GM23338 (cell line): Measurements from ENCODE around the gene SZT2. TPM values are rescaled to one million over a fixed set of nuclear protein-coding genes. Genes with fewer than 3 reads are reported as not detected.

Experiments used
- ATAC-seq: fragments of 200-7000 bp; cut with Tn5 transposase; 3 replicates; pipeline ENCODE4 v1.9.1; 2020
- DNase-seq: peaks from one replicate; pipeline ENCODE4 v3.0.0-alpha.2; 2015; ENCODE audit warnings: low spot score
- H2AFZ ChIP-seq: fragments of 200-600 bp; sonication (generic); 2 replicates; pipeline ENCODE4 v1.8.0; 2016; ENCODE audit warnings: antibody characterized with exemption, mild to moderate bottlenecking, moderate library complexity
- H3F3A ChIP-seq: fragments of 200-600 bp; sonication (generic); replicated peaks from 2 replicates; pipeline ENCODE4 v1.8.0; 2017; ENCODE audit warnings: antibody characterized with exemption, mixed run types, low read depth
- H3K27ac ChIP-seq: fragments of 200-600 bp; sonication (generic); 2 replicates; pipeline ENCODE4 v1.6.1; 2016; ENCODE audit warnings: low read depth
- H3K27me3 ChIP-seq: fragments of 200-600 bp; sonication (generic); 2 replicates; pipeline ENCODE4 v1.8.0; 2016; ENCODE audit warnings: mild to moderate bottlenecking, mixed run types, moderate library complexity; ENCODE audit not compliant: insufficient read depth
- H3K36me3 ChIP-seq: fragments of 200-600 bp; sonication (generic); 2 replicates; pipeline ENCODE4 v1.8.0; 2016; ENCODE audit warnings: mild to moderate bottlenecking; ENCODE audit not compliant: insufficient read depth
- H3K4me1 ChIP-seq: fragments of 200-600 bp; sonication (generic); 2 replicates; pipeline ENCODE4 v1.8.0; 2016; ENCODE audit warnings: mild to moderate bottlenecking, moderate library complexity; ENCODE audit not compliant: insufficient read depth
- H3K4me2 ChIP-seq: fragments of 200-600 bp; sonication (generic); 2 replicates; pipeline ENCODE4 v1.7.1; 2017; ENCODE audit warnings: mixed run types
- H3K4me3 ChIP-seq: fragments of 200-600 bp; sonication (generic); 2 replicates; pipeline ENCODE4 v1.6.1; 2016; ENCODE audit warnings: mixed run types
- H3K79me2 ChIP-seq: fragments of 200-600 bp; sonication (generic); replicated peaks from 2 replicates; pipeline ENCODE4 v1.8.0; 2017; ENCODE audit warnings: mild to moderate bottlenecking; ENCODE audit not compliant: insufficient read depth
- H3K9me2 ChIP-seq: fragments of 200-600 bp; sonication (generic); 2 replicates; pipeline ENCODE4 v1.8.0; 2017; ENCODE audit not compliant: insufficient read depth
- H4K20me1 ChIP-seq: fragments of 200-600 bp; sonication (generic); replicated peaks from 2 replicates; pipeline ENCODE4 v1.8.0; 2017; ENCODE audit warnings: mild to moderate bottlenecking; ENCODE audit not compliant: insufficient read depth
- H3K27ac Mint-ChIP-seq: 2 replicates; pipeline ENCODE4 v1.8.0; 2020; ENCODE audit warnings: inconsistent platforms, mild to moderate bottlenecking, moderate library complexity, mixed read lengths
- H3K27me3 Mint-ChIP-seq: 3 replicates; pipeline ENCODE4 v1.8.0; 2022; ENCODE audit warnings: low read depth, mild to moderate bottlenecking, moderate library complexity, mixed read lengths, inconsistent platforms; ENCODE audit not compliant: insufficient read depth, poor library complexity
- H3K36me3 Mint-ChIP-seq: 3 replicates; pipeline ENCODE4 v1.8.0; 2021; ENCODE audit warnings: low read depth, mild to moderate bottlenecking, inconsistent platforms, moderate library complexity, mixed read lengths
- H3K4me1 Mint-ChIP-seq: 3 replicates; pipeline ENCODE4 v1.8.0; 2020; ENCODE audit warnings: mild to moderate bottlenecking, inconsistent platforms, mixed read lengths
- H3K4me3 Mint-ChIP-seq: 3 replicates; pipeline ENCODE4 v1.8.0; 2021; ENCODE audit warnings: moderate library complexity, mild to moderate bottlenecking, inconsistent platforms, mixed read lengths
- H3K9me3 Mint-ChIP-seq: 3 replicates; pipeline ENCODE4 v1.8.0; 2020; ENCODE audit warnings: moderate library complexity, mild to moderate bottlenecking, inconsistent platforms, mixed read lengths
- CREB1 ChIP-seq: fragments of 250-450 bp; sonication (Bioruptor Pico); IDR thresholded peaks from 2 replicates; pipeline ENCODE4 v1.5.0; 2020; ENCODE audit warnings: low read depth, mild to moderate bottlenecking, moderate library complexity
- EZH2 ChIP-seq: fragments of 200-600 bp; sonication (generic); IDR thresholded peaks from one replicate; pipeline ENCODE4 v1.8.0; 2017; ENCODE audit warnings: antibody characterized with exemption, mild to moderate bottlenecking, low read depth; ENCODE audit not compliant: unreplicated experiment
- EZH2phosphoT487 ChIP-seq: fragments of 200-600 bp; sonication (generic); IDR thresholded peaks from one replicate; pipeline ENCODE4 v1.8.1; 2018; ENCODE audit warnings: antibody characterized with exemption; ENCODE audit not compliant: unreplicated experiment
- JUNB ChIP-seq: IDR thresholded peaks from one replicate; pipeline ENCODE4 v1.6.1; 2016; ENCODE audit warnings: antibody characterized with exemption; ENCODE audit not compliant: unreplicated experiment
- NANOG ChIP-seq: IDR thresholded peaks from 2 replicates; pipeline ENCODE4 v1.6.1; 2016; ENCODE audit warnings: antibody characterized with exemption, borderline replicate concordance
- STAT1 ChIP-seq: IDR thresholded peaks from one replicate; pipeline ENCODE4 v1.6.1; 2016; ENCODE audit warnings: antibody characterized with exemption; ENCODE audit not compliant: unreplicated experiment
- ZNF114 ChIP-seq: fragments of 250-450 bp; sonication (Bioruptor Pico); IDR thresholded peaks from 2 replicates; pipeline ENCODE4 v1.5.0; 2020; ENCODE audit warnings: mild to moderate bottlenecking, moderate library complexity
- polyA plus RNA-seq: library from polyadenylated mRNA; unstranded; fragments of >200 nt; fragmentation: Nextera tagmentation; extraction: Ambion mirVana; gene quantifications from 2 replicates; pipeline ENCODE4 v1.2.1, GENCODE V29; 2016
- total RNA-seq: library from RNA; depleted of rRNA; stranded (reverse); fragments of >200 nt; shearing (Covaris generic); gene quantifications from 2 replicates; pipeline ENCODE4 v1.2.3, GENCODE V29; 2014
- TF ChIP-seq, protein P1 (sequence below): fragments of 250-450 bp; sonication (Bioruptor Pico); IDR thresholded peaks from 2 replicates; pipeline ENCODE4 v1.5.0; 2020; ENCODE audit warnings: mild to moderate bottlenecking, moderate library complexity
- TF ChIP-seq, protein P2 (sequence below): IDR thresholded peaks from one replicate; pipeline ENCODE4 v1.6.1; 2018; ENCODE audit warnings: antibody characterized with exemption; ENCODE audit not compliant: unreplicated experiment
- TF ChIP-seq, protein P3 (sequence below), 2 experiments: fragments of 200-600 bp in 1 of 2; sonication (generic) in 1 of 2; conservative IDR thresholded peaks; 2 replicates each; pipeline versions ENCODE4 v1.5.1 to v1.6.1; 2016 to 2017; ENCODE audit warnings: antibody characterized with exemption in 2 of 2, low read depth in 2 of 2, mild to moderate bottlenecking in 2 of 2, moderate library complexity in 1 of 2
- TF ChIP-seq, protein P4 (sequence below): IDR thresholded peaks from 2 replicates; pipeline ENCODE4 v1.6.1; 2016; ENCODE audit warnings: antibody characterized with exemption

SZT2 gene
- total and polyA plus RNA-seq, 2 experiments from 2014 or later: 4.1 to 16.1 TPM

DNA sequence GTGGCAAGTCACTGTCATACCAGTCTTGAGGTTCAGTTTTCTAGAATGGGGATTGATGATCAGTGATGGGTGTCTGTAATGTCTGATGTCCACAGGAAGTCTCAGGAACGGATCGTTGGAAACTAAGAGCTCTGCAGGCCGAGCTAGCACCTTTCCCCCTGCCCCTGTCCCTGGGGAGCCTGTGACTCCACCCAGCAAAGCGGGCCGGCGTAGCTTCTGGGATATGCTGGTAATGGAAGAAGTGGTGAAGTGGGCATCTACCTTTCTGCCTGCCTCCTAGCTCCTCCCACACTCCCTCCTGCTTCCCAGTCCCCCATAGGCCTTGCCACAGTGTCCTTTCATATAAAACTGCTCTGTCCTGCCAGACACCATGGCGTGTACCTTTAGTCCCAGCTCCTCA lies 50.7 kb downstream of the SZT2 start:
- Mint-ChIP-seq H3K9me3 (no peaks in the 10 kb centered on the region), H3K4me1 (peaks cover 15% of the 10 kb centered on the region), H3K27me3 (peaks cover 4% of the 10 kb centered on the region), H3K36me3 (peaks cover 8% of the 10 kb centered on the region), H3K4me3 (no peak overlapping the region), H3K27ac (no peak overlapping the region)
- Histone ChIP-seq H2AFZ (no peak overlapping the region), H3F3A (no peaks in the 10 kb centered on the region), H3K4me2 (no peak overlapping the region), H3K9me2 (no peaks in the 10 kb centered on the region), H3K27ac (no peak overlapping the region), H3K79me2 (no peaks in the 10 kb centered on the region), H3K4me1 (no peaks in the 10 kb centered on the region), H3K27me3 (no peaks in the 10 kb centered on the region), H3K4me3 (no peak overlapping the region), H3K36me3 (no peaks in the 10 kb centered on the region), H4K20me1 (no peaks in the 10 kb centered on the region)
- ATAC-seq (no peak), DNase-seq (no peak)
- TF ChIP-seq JUNB: no peak
- TF ChIP-seq, protein P1, sequence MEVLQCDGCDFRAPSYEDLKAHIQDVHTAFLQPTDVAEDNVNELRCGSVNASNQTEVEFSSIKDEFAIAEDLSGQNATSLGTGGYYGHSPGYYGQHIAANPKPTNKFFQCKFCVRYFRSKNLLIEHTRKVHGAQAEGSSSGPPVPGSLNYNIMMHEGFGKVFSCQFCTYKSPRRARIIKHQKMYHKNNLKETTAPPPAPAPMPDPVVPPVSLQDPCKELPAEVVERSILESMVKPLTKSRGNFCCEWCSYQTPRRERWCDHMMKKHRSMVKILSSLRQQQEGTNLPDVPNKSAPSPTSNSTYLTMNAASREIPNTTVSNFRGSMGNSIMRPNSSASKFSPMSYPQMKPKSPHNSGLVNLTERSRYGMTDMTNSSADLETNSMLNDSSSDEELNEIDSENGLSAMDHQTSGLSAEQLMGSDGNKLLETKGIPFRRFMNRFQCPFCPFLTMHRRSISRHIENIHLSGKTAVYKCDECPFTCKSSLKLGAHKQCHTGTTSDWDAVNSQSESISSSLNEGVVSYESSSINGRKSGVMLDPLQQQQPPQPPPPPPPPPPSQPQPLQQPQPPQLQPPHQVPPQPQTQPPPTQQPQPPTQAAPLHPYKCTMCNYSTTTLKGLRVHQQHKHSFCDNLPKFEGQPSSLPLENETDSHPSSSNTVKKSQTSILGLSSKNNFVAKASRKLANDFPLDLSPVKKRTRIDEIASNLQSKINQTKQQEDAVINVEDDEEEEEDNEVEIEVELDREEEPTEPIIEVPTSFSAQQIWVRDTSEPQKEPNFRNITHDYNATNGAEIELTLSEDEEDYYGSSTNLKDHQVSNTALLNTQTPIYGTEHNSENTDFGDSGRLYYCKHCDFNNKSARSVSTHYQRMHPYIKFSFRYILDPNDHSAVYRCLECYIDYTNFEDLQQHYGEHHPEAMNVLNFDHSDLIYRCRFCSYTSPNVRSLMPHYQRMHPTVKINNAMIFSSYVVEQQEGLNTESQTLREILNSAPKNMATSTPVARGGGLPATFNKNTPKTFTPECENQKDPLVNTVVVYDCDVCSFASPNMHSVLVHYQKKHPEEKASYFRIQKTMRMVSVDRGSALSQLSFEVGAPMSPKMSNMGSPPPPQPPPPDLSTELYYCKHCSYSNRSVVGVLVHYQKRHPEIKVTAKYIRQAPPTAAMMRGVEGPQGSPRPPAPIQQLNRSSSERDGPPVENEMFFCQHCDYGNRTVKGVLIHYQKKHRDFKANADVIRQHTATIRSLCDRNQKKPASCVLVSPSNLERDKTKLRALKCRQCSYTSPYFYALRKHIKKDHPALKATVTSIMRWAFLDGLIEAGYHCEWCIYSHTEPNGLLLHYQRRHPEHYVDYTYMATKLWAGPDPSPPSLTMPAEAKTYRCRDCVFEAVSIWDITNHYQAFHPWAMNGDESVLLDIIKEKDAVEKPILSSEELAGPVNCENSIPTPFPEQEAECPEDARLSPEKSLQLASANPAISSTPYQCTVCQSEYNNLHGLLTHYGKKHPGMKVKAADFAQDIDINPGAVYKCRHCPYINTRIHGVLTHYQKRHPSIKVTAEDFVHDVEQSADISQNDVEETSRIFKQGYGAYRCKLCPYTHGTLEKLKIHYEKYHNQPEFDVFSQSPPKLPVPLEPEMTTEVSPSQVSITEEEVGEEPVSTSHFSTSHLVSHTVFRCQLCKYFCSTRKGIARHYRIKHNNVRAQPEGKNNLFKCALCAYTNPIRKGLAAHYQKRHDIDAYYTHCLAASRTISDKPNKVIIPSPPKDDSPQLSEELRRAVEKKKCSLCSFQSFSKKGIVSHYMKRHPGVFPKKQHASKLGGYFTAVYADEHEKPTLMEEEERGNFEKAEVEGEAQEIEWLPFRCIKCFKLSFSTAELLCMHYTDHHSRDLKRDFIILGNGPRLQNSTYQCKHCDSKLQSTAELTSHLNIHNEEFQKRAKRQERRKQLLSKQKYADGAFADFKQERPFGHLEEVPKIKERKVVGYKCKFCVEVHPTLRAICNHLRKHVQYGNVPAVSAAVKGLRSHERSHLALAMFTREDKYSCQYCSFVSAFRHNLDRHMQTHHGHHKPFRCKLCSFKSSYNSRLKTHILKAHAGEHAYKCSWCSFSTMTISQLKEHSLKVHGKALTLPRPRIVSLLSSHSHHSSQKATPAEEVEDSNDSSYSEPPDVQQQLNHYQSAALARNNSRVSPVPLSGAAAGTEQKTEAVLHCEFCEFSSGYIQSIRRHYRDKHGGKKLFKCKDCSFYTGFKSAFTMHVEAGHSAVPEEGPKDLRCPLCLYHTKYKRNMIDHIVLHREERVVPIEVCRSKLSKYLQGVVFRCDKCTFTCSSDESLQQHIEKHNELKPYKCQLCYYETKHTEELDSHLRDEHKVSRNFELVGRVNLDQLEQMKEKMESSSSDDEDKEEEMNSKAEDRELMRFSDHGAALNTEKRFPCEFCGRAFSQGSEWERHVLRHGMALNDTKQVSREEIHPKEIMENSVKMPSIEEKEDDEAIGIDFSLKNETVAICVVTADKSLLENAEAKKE (CRISPR knock-in tag): no peak
- no peak for TF ChIP-seq EZH2
- TF ChIP-seq, protein P2, sequence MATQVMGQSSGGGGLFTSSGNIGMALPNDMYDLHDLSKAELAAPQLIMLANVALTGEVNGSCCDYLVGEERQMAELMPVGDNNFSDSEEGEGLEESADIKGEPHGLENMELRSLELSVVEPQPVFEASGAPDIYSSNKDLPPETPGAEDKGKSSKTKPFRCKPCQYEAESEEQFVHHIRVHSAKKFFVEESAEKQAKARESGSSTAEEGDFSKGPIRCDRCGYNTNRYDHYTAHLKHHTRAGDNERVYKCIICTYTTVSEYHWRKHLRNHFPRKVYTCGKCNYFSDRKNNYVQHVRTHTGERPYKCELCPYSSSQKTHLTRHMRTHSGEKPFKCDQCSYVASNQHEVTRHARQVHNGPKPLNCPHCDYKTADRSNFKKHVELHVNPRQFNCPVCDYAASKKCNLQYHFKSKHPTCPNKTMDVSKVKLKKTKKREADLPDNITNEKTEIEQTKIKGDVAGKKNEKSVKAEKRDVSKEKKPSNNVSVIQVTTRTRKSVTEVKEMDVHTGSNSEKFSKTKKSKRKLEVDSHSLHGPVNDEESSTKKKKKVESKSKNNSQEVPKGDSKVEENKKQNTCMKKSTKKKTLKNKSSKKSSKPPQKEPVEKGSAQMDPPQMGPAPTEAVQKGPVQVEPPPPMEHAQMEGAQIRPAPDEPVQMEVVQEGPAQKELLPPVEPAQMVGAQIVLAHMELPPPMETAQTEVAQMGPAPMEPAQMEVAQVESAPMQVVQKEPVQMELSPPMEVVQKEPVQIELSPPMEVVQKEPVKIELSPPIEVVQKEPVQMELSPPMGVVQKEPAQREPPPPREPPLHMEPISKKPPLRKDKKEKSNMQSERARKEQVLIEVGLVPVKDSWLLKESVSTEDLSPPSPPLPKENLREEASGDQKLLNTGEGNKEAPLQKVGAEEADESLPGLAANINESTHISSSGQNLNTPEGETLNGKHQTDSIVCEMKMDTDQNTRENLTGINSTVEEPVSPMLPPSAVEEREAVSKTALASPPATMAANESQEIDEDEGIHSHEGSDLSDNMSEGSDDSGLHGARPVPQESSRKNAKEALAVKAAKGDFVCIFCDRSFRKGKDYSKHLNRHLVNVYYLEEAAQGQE: no peak
- no peak for TF ChIP-seq STAT1
- no peak for TF ChIP-seq ZNF114 (CRISPR knock-in tag)
- TF ChIP-seq EZH2phosphoT487: no peak
- no peak for TF ChIP-seq NANOG
- TF ChIP-seq, protein P3, sequence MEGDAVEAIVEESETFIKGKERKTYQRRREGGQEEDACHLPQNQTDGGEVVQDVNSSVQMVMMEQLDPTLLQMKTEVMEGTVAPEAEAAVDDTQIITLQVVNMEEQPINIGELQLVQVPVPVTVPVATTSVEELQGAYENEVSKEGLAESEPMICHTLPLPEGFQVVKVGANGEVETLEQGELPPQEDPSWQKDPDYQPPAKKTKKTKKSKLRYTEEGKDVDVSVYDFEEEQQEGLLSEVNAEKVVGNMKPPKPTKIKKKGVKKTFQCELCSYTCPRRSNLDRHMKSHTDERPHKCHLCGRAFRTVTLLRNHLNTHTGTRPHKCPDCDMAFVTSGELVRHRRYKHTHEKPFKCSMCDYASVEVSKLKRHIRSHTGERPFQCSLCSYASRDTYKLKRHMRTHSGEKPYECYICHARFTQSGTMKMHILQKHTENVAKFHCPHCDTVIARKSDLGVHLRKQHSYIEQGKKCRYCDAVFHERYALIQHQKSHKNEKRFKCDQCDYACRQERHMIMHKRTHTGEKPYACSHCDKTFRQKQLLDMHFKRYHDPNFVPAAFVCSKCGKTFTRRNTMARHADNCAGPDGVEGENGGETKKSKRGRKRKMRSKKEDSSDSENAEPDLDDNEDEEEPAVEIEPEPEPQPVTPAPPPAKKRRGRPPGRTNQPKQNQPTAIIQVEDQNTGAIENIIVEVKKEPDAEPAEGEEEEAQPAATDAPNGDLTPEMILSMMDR (conservative IDR thresholded peaks at IDR 0.05; ENCODE audit: low read depth in 2 of 2): no peak
- no peak for TF ChIP-seq CREB1
- TF ChIP-seq, protein P4, sequence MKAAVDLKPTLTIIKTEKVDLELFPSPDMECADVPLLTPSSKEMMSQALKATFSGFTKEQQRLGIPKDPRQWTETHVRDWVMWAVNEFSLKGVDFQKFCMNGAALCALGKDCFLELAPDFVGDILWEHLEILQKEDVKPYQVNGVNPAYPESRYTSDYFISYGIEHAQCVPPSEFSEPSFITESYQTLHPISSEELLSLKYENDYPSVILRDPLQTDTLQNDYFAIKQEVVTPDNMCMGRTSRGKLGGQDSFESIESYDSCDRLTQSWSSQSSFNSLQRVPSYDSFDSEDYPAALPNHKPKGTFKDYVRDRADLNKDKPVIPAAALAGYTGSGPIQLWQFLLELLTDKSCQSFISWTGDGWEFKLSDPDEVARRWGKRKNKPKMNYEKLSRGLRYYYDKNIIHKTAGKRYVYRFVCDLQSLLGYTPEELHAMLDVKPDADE: no peak
